Measurements from ENCODE around the gene PDCD5.
A peak's percentile ranks its signal among the peaks of the same experiment; 100 is the strongest.
"Not testable (repeated sequence)": the region's sequence is repeated elsewhere in the genome, so short reads cannot be mapped to it uniquely, and the experiment has no call there.

Gene PDCD5

GRCh38 chr19:32576790-32577189, 4.2 kb upstream of the PDCD5 start:
- no peak for DNase-seq (ENCODE audit: low read depth in 2 of 2)

GRCh38 chr19:32580353-32580900, 563 bp upstream of the PDCD5 start:
- no peak for DNase-seq (ENCODE audit: low read depth in 2 of 2)

- no peak for DNase-seq (ENCODE audit: low read depth in 2 of 2)
Observed at GRCh38 chr19:32581705-32582179, 752 bp downstream of the PDCD5 start.

GRCh38 chr19:32587747-32588504, 6.9 kb downstream of the PDCD5 start:
- not testable (repeated sequence) for DNase-seq (ENCODE audit: low read depth in 2 of 2)

- no peak for DNase-seq (ENCODE audit: low read depth in 2 of 2)
Observed at GRCh38 chr19:32594021-32594420, 13.0 kb downstream of the PDCD5 start.

- DNase-seq (ENCODE audit: low read depth in 2 of 2): no peak
Observed at GRCh38 chr19:32595491-32595890, 14.5 kb downstream of the PDCD5 start.

GRCh38 chr19:32598022-32598421, 17.0 kb downstream of the PDCD5 start:
- no peak for DNase-seq (ENCODE audit: low read depth in 2 of 2)

- no peak for DNase-seq (ENCODE audit: low read depth in 2 of 2)
Observed at GRCh38 chr19:32599258-32599657, 18.3 kb downstream of the PDCD5 start.

- peak in 1 of 2 experiments; percentile 23 for DNase-seq (ENCODE audit: low read depth in 2 of 2)
Observed at GRCh38 chr19:32599736-32600157, 18.8 kb downstream of the PDCD5 start.

- DNase-seq (ENCODE audit: low read depth in 2 of 2): no peak
Observed at GRCh38 chr19:32603961-32604360, 23.0 kb downstream of the PDCD5 start.

- no peak for DNase-seq (ENCODE audit: low read depth in 2 of 2)
Observed at GRCh38 chr19:32605544-32605943, 24.6 kb downstream of the PDCD5 start.

GRCh38 chr19:32606289-32606688, 25.3 kb downstream of the PDCD5 start:
- no peak for DNase-seq (ENCODE audit: low read depth in 2 of 2)

GRCh38 chr19:32607479-32607878, 26.5 kb downstream of the PDCD5 start:
- DNase-seq (ENCODE audit: low read depth in 2 of 2): no peak

- DNase-seq (ENCODE audit: low read depth in 2 of 2): no peak
Observed at GRCh38 chr19:32611161-32611560, 30.2 kb downstream of the PDCD5 start.

GRCh38 chr19:32613008-32613407, 32.0 kb downstream of the PDCD5 start:
- no peak for DNase-seq (ENCODE audit: low read depth in 2 of 2)

GRCh38 chr19:32614916-32615315, 33.9 kb downstream of the PDCD5 start:
- no peak for DNase-seq (ENCODE audit: low read depth in 2 of 2)

GRCh38 chr19:32615569-32615968, 34.6 kb downstream of the PDCD5 start:
- no peak for DNase-seq (ENCODE audit: low read depth in 2 of 2)

- DNase-seq (ENCODE audit: low read depth in 2 of 2): no peak
Observed at GRCh38 chr19:32619051-32619685, 38.2 kb downstream of the PDCD5 start.

- no peak for DNase-seq (ENCODE audit: low read depth in 2 of 2)
Observed at GRCh38 chr19:32622002-32622401, 41.0 kb downstream of the PDCD5 start.

GRCh38 chr19:32624410-32624809, 43.4 kb downstream of the PDCD5 start:
- DNase-seq (ENCODE audit: low read depth in 2 of 2): no peak

- DNase-seq (ENCODE audit: low read depth in 2 of 2): no peak
Observed at GRCh38 chr19:32626969-32627368, 46.0 kb downstream of the PDCD5 start.

- DNase-seq (ENCODE audit: low read depth in 2 of 2): no peak
Observed at GRCh38 chr19:32627714-32628270, 46.8 kb downstream of the PDCD5 start.

- DNase-seq (ENCODE audit: low read depth in 2 of 2): no peak
Observed at GRCh38 chr19:32630338-32630737, 49.3 kb downstream of the PDCD5 start.

Measured in stimulated activated CD4-positive, alpha-beta T cell treated with anti-CD3 and anti-CD28 coated beads, Interleukin-12 subunit alpha, Interleukin-12 subunit beta, amount 100 ng/mL, for 24 hours (primary cell).